Activated T-cell treated with anti-CD3 and anti-CD28 coated beads, Interleukin-2, amount 50 U/mL, for 72 hours (primary cell): ENCODE measurements around the gene ZSCAN21. TPM values are rescaled to one million over a fixed set of nuclear protein-coding genes. Genes with fewer than 3 reads are reported as not detected.

ENCODE experiments used
- ATAC-seq, 2 donors: fragments of 150-1000 bp; cut with Tn5 transposase; replicated peaks in 1 of 2; 2 replicates each; pipeline ENCODE4 v1.10.0; 2021; ENCODE audit warnings: moderate library complexity in 2 of 2, mild to moderate bottlenecking in 1 of 2
- DNase-seq, 2 donors: peaks; one replicate each; pipeline ENCODE4 v3.0.0; 2021 to 2022; ENCODE audit warnings: mixed read lengths in 1 of 2
- H3K27ac Mint-ChIP-seq: one replicate; pipeline ENCODE4 v1.8.0; 2022; ENCODE audit warnings: mild to moderate bottlenecking, moderate library complexity, mixed read lengths
- H3K27me3 Mint-ChIP-seq: one replicate; pipeline ENCODE4 v1.8.0; 2022; ENCODE audit warnings: low read depth, mixed read lengths
- H3K36me3 Mint-ChIP-seq, 2 donors: one replicate each; pipeline ENCODE4 v1.8.0; 2022; ENCODE audit warnings: mixed read lengths in 2 of 2, mild to moderate bottlenecking in 1 of 2; ENCODE audit not compliant: insufficient read depth in 2 of 2
- H3K4me1 Mint-ChIP-seq: one replicate; pipeline ENCODE4 v1.8.0; 2022; ENCODE audit warnings: low read depth, mixed read lengths
- H3K4me3 Mint-ChIP-seq, 2 donors: one replicate each; pipeline ENCODE4 v1.8.0; 2022; ENCODE audit warnings: mild to moderate bottlenecking in 2 of 2, mixed read lengths in 2 of 2, moderate library complexity in 2 of 2
- H3K9me3 Mint-ChIP-seq, 2 donors: one replicate each; pipeline ENCODE4 v1.8.0; 2022; ENCODE audit warnings: mixed read lengths in 2 of 2
- total RNA-seq, 2 donors: library from RNA; stranded (reverse); gene quantifications; one replicate each; pipeline ENCODE4 v1.2.3, GENCODE V29; 2022

Gene ZSCAN21
- total RNA-seq, 2 donors from 2014 or later, result 8.4 to 12.4 TPM

DNA sequence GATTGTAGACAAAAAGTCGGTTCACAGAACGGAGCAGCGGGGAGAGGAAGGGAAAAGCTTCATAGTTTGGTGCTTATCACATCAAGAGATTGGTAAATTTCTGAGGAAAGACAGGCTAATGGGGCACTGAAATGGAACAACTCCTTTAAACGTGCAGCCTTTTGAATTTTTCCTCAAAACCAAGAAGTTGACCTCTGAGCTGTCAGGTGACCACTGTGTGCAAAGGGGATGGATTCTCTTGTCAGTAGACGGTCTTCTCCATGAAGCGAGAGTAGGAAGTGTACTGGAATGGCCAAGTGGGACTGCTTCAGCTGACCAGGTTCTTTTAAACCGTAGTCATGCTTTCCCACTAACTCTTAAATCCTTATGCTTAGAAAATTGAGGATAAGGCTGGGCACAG, 11.2 kb upstream of the ZSCAN21 start:
- H3K36me3 Mint-ChIP-seq, result peaks cover 3 to 26% of the 10 kb centered on the region in 2 donors
- no peak for DNase-seq
- H3K27ac Mint-ChIP-seq, result no peak overlapping the region
- H3K4me3 Mint-ChIP-seq, result no peak overlapping the region
- no peak for ATAC-seq
- peaks cover 18% of the 10 kb centered on the region for H3K4me1 Mint-ChIP-seq
- H3K27me3 Mint-ChIP-seq, result no peaks in the 10 kb centered on the region
- no peaks in the 10 kb centered on the region for H3K9me3 Mint-ChIP-seq

DNA sequence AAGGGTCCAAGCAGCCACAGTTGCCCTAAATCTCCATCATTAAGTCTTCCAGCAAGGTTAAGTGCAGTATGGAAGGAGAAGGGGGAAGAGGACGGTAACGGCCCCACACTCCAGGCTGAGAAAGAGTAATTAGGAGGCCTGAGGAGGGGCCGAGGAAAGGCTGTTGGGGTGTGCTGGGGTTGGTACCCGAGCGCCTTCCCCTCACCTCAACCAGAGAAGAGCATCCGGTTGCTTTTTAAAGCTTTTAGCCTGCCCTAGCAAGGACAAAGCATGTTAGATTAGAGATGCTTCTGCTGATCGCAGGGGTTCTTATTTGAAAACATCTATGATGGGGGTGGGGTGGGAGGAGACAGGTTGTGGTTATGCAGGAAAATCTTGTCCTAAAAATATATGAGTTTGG, 9.0 kb upstream of the ZSCAN21 start:
- Mint-ChIP-seq H3K27ac (no peak overlapping the region), H3K9me3 (no peaks in the 10 kb centered on the region), H3K4me1 (peaks cover 23% of the 10 kb centered on the region), H3K27me3 (no peaks in the 10 kb centered on the region), H3K36me3 (peaks cover 0 to 11% of the 10 kb centered on the region in 2 donors), H3K4me3 (no peak overlapping the region)
- ATAC-seq, result no peak
- DNase-seq, result no peak

DNA sequence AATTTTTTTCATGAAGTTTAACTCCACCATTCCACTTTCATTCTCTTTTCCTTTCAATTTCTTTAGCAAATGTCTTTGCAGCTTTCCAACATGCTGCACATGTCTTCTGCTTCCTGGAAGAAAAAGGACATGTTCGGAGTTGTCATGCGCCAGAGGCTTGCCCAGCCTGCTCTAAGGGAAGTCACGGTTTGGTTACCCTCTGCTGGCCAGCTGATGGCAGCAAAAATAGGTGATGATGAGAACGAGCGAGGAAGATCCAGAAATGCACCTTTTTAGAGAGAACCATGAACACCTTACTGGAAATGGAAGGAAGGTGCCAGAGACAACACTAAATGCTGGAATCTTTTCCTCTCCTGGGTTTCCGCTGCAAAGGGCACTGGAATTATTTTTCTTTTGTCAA, 4.9 kb upstream of the ZSCAN21 start:
- peak in 1 of 2 donors; percentile 14 for DNase-seq

DNA sequence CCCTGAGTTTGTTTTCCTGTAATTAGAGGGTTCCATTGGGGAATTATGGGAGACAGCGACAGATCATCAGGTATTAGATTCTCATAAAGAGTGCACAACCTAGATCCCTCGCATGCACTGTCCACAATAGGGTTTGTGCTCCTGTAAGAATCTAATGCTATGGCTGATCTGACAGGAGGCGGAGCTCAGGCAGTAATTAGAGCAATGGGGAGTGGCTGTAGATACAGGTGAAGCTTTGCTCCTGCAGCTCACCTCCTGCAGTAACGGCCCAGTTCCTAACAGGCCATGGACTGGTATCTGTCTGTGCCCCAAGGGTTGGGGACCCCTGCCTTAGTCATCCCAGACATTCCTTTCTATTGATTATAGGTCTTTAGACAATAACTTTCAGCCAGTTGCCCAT, 894 bp upstream of the ZSCAN21 start:
- Mint-ChIP-seq H3K4me1 (peaks cover 21% of the 10 kb centered on the region), H3K9me3 (no peaks in the 10 kb centered on the region), H3K36me3 (no peaks in the 10 kb centered on the region), H3K27me3 (no peaks in the 10 kb centered on the region), H3K4me3 (peak overlapping the region; percentile 39 to 52), H3K27ac (no peak overlapping the region)
- no peak for ATAC-seq
- no peak for DNase-seq

More for the DNA sequence above, 4.9 kb upstream of the ZSCAN21 start:
- no peak overlapping the region for H3K4me3 Mint-ChIP-seq
- no peak overlapping the region for H3K27ac Mint-ChIP-seq
- no peak for ATAC-seq
- peaks cover 0 to under 1% of the 10 kb centered on the region in 2 donors for H3K36me3 Mint-ChIP-seq
- H3K9me3 Mint-ChIP-seq, result no peaks in the 10 kb centered on the region
- peaks cover 23% of the 10 kb centered on the region for H3K4me1 Mint-ChIP-seq
- H3K27me3 Mint-ChIP-seq, result no peaks in the 10 kb centered on the region

DNA sequence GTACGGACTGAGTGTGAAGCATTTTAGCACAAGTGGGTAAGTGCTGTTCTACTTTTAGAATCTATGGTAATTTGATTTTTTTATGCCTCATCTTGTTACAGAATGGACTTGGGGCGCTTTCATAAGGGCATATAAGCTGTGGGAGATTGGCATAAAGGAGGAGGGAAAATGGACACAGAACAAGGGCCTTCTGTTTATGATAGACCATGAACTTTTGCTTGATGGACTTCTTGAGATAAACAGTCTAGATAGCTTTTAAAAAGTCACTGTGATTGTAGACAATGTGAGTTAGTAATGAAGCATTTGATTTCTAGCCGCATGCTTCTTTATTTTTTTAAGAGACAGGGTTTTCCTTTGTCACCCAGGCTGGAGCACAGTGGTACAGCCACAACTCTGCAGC, 2.0 kb downstream of the ZSCAN21 start:
- Mint-ChIP-seq H3K27ac (no peak overlapping the region), H3K9me3 (no peaks in the 10 kb centered on the region), H3K27me3 (no peaks in the 10 kb centered on the region), H3K4me1 (peaks cover 16% of the 10 kb centered on the region), H3K36me3 (no peaks in the 10 kb centered on the region), H3K4me3 (peak overlapping the region; percentile 33 to 52)
- no peak for DNase-seq
- no peak for ATAC-seq

DNA sequence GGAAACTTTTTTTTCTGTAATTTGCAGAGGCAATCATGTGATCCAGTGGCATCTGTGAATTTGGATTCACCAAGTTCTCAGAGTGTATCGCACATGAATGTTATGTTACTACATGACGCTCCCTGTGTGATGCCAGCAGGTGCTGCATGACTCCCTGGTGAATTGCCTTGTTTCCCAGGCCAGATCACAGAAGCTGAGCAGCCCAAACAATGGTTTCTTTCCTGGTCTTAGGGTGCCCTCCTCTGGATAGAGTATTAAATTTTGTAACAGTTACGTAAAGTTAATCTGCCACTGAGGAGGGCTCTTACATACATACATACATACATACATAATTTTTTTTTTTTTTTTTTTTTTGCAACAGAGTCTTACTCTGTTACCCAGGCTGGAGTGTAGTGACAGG, 3.6 kb downstream of the ZSCAN21 start:
- peak; percentile 23 to 38 for DNase-seq

DNA sequence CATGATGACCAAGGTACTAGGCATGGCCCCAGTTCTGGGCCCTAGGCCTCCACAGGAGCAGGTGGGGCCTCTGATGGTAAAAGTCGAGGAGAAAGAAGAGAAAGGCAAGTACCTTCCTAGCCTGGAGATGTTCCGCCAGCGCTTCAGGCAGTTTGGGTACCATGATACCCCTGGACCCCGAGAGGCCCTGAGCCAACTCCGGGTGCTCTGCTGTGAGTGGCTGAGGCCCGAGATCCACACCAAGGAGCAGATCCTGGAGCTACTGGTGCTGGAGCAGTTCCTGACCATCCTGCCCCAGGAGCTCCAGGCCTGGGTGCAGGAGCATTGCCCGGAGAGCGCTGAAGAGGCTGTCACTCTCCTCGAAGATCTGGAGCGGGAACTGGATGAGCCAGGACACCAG, 7.4 kb downstream of the ZSCAN21 start:
- ATAC-seq (no peak), DNase-seq (no peak)
- no peaks in the 10 kb centered on the region for H3K9me3 Mint-ChIP-seq
- no peaks in the 10 kb centered on the region for H3K4me1 Mint-ChIP-seq
- no peak overlapping the region for H3K27ac Mint-ChIP-seq
- H3K27me3 Mint-ChIP-seq, result no peaks in the 10 kb centered on the region
- H3K4me3 Mint-ChIP-seq, result no peak overlapping the region
- peaks cover 2% of the 10 kb centered on the region in 2 donors for H3K36me3 Mint-ChIP-seq

More for the DNA sequence above, 3.6 kb downstream of the ZSCAN21 start:
- H3K27me3 Mint-ChIP-seq, result no peaks in the 10 kb centered on the region
- H3K4me3 Mint-ChIP-seq, result no peak overlapping the region
- H3K4me1 Mint-ChIP-seq, result peaks cover 16% of the 10 kb centered on the region
- ATAC-seq, result peak; percentile 29 to 35
- no peak overlapping the region for H3K27ac Mint-ChIP-seq
- H3K9me3 Mint-ChIP-seq, result no peaks in the 10 kb centered on the region
- H3K36me3 Mint-ChIP-seq, result no peaks in the 10 kb centered on the region

DNA sequence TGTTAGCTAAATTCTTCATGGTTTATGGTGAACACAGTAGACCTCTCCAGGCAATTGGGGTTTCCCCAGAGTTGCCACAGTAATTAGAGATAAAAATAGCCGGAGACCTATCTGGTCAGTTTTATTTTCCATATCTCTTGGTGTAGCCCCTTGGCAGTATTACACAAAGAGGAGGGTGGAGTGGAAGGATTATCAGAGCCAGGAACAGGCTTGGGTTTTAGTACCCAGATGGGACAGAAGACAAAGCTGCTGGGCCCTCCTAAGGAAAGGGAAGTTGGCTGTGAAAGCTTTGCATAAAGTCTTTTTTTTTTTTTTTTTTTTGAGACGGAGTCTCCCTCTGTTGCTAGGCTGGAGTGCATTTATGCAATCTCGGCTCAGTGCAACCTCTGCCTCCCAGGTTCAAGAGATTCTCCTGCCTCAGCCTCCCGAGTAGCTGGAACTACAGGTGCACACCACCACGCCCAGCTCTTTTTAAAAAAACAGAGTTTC, 9.7 kb downstream of the ZSCAN21 start:
- H3K36me3 Mint-ChIP-seq, result peaks cover 4 to 5% of the 10 kb centered on the region in 2 donors
- H3K9me3 Mint-ChIP-seq, result no peaks in the 10 kb centered on the region
- no peak for DNase-seq
- H3K4me1 Mint-ChIP-seq, result no peaks in the 10 kb centered on the region
- H3K27me3 Mint-ChIP-seq, result no peaks in the 10 kb centered on the region
- H3K27ac Mint-ChIP-seq, result no peak overlapping the region
- no peak overlapping the region for H3K4me3 Mint-ChIP-seq
- ATAC-seq, result no peak

DNA sequence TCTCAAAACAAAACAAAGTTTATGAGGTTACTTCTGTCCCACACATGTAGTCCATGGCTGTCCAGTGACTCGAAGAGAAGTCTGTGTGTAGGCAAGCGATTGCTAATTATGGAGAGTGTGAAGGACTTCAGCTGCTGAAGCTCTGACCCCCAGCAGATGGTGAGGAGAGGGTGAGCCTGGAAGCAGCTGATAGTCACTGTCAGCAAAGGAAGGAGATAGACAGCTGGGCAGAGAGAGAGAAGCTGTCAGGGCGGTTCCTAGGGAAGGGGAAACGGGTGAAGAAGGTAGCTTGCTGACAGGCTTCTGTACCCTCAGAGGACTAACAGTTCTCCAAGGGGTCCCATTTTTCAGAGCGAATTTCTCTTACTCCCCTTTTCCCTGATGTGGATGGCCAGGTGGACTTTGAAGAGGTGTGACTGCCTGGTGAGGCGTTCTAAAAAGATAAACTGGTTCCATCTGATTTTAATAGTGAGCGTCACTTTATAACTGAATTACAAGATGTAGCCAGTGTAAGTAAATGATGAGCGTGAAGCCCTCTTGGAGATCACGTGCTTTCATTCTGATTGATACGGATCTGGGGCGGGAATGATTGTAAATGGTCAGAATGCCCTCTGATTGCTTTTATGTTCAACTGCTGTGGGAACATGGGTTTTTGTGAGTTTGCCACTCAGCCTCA, 12.1 kb downstream of the ZSCAN21 start:
- peaks cover 4 to 5% of the 10 kb centered on the region in 2 donors for H3K36me3 Mint-ChIP-seq
- no peak overlapping the region for H3K4me3 Mint-ChIP-seq
- no peaks in the 10 kb centered on the region for H3K4me1 Mint-ChIP-seq
- H3K27me3 Mint-ChIP-seq, result no peaks in the 10 kb centered on the region
- H3K9me3 Mint-ChIP-seq, result no peaks in the 10 kb centered on the region
- ATAC-seq (no peak), DNase-seq (no peak)
- no peak overlapping the region for H3K27ac Mint-ChIP-seq

DNA sequence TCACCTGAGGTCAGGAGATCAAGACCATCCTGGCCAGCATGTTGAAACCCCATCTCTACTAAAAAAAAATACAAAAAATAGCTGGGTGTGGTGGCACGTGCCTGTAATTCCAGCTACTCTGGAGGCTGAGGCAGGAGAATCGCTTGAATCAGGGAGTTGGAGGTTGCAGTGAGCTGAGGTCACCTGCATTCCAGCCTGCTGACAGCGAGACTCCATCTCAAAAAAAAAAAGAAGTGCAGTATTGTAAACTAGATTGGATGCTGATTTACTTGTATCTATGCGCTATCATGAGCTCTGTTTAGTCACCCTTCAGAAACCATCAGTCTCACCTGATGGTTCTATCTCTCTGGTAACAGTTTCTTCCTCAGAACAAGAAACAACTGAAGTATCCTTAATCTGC, 13.8 kb downstream of the ZSCAN21 start:
- Mint-ChIP-seq H3K27ac (peak overlapping the region; percentile 28), H3K4me3 (no peak overlapping the region), H3K27me3 (no peaks in the 10 kb centered on the region), H3K4me1 (no peaks in the 10 kb centered on the region), H3K36me3 (peaks cover 4 to 5% of the 10 kb centered on the region in 2 donors), H3K9me3 (no peaks in the 10 kb centered on the region)
- no peak for ATAC-seq
- DNase-seq, result no peak

DNA sequence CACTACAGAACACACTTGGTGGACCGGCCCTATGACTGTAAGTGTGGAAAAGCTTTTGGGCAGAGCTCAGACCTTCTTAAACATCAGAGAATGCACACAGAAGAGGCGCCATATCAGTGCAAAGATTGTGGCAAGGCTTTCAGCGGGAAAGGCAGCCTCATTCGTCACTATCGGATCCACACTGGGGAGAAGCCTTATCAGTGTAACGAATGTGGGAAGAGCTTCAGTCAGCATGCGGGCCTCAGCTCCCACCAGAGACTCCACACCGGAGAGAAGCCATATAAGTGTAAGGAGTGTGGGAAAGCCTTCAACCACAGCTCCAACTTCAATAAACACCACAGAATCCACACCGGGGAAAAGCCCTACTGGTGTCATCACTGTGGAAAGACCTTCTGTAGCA, 14.6 kb downstream of the ZSCAN21 start:
- DNase-seq (no peak), ATAC-seq (no peak)
- Mint-ChIP-seq H3K36me3 (peaks cover 4 to 5% of the 10 kb centered on the region in 2 donors), H3K4me3 (no peak overlapping the region), H3K4me1 (no peaks in the 10 kb centered on the region), H3K27me3 (no peaks in the 10 kb centered on the region), H3K9me3 (no peaks in the 10 kb centered on the region), H3K27ac (no peak overlapping the region)

DNA sequence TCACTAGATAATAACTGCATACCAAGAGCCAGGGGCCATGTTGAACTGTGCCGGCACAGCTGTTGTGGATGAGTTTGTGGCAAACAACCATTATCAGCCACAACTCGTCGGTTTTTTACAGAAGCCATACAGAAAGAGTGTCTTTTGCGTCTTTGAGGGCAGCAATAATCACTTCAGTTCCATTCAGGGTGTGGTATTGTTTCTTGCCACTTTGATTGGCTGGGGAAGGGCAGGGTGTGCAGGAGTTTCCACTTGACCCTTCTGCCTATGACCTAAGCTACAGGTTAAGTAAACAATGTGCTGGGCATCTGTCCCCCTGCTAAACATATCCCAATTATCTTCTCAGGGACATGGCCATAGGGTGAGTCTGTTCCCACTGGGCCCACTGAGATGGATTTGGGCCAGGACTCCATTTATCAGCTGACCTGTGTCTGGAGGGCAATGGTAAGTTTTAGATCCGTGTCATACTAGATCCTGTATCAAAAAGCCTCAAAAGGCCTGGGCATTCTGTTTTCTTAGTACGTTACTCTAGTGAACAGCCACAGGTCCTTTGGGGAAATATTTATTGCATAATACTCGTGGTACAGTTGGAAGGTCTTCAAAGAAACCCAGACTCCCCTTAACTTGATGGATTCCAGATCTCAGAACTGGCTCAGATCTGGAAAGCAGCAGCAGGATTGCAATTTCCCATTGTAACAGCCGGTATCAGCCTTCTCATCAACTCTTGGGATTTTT, 16.0 kb downstream of the ZSCAN21 start:
- ATAC-seq, result no peak
- H3K27ac Mint-ChIP-seq, result no peak overlapping the region
- peaks cover 17% of the 10 kb centered on the region in 2 donors for H3K36me3 Mint-ChIP-seq

DNA sequence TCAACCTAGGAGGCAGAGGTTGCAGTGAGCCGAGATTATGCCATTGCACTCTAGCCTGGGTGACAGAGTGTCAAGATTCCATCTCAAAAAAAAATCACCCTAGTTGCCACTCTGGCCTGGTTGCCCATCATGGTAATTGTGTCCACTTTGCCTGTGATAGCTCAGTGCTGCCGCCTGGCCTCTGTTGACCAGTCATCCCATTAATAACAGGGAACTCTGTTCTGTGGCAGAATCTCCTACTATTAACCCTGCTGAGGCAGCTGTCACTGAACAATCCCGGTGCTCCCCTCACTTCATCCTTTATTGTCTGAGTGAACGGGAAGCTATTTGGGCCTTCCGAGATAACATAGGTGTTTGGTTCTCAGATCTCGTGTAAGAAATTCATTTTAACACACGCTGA, 17.4 kb downstream of the ZSCAN21 start:
- Mint-ChIP-seq H3K36me3 (peaks cover 28% of the 10 kb centered on the region in 2 donors), H3K4me1 (no peaks in the 10 kb centered on the region), H3K27me3 (no peaks in the 10 kb centered on the region), H3K4me3 (no peak overlapping the region), H3K27ac (no peak overlapping the region), H3K9me3 (peaks cover 12 to 18% of the 10 kb centered on the region in 2 donors)
- DNase-seq (no peak), ATAC-seq (no peak)

More for the DNA sequence above, 16.0 kb downstream of the ZSCAN21 start:
- no peaks in the 10 kb centered on the region for H3K27me3 Mint-ChIP-seq
- no peak for DNase-seq
- no peaks in the 10 kb centered on the region for H3K4me1 Mint-ChIP-seq
- peaks cover 4 to 5% of the 10 kb centered on the region in 2 donors for H3K9me3 Mint-ChIP-seq
- H3K4me3 Mint-ChIP-seq, result no peak overlapping the region
